ENCODE data around the gene PREB.
"Not testable (repeated sequence)": the region's sequence is repeated elsewhere in the genome, so short reads cannot be mapped to it uniquely, and the experiment has no call there.

DNA sequence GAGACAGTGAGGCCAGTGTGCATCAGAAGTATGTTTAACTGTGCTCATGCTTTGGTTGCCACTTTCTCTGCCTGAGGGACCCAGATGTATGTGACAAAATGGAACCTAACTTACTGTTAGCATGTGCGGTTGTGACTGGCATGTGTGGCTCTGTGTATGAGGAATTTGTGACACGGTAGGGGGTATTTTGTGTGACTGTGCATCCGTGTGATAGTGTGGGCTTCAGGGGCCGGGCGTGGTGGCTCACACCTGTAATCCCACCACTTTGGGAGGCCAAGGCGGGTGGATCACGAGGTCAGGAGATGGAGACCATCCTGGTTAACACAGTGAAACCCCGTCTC, 15.1 kb downstream of the PREB start:
- TF ChIP-seq, protein P1, sequence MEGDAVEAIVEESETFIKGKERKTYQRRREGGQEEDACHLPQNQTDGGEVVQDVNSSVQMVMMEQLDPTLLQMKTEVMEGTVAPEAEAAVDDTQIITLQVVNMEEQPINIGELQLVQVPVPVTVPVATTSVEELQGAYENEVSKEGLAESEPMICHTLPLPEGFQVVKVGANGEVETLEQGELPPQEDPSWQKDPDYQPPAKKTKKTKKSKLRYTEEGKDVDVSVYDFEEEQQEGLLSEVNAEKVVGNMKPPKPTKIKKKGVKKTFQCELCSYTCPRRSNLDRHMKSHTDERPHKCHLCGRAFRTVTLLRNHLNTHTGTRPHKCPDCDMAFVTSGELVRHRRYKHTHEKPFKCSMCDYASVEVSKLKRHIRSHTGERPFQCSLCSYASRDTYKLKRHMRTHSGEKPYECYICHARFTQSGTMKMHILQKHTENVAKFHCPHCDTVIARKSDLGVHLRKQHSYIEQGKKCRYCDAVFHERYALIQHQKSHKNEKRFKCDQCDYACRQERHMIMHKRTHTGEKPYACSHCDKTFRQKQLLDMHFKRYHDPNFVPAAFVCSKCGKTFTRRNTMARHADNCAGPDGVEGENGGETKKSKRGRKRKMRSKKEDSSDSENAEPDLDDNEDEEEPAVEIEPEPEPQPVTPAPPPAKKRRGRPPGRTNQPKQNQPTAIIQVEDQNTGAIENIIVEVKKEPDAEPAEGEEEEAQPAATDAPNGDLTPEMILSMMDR (IDR thresholded peaks at IDR 0.05) = not testable (repeated sequence)
- TF ChIP-seq POLR2AphosphoS5 (IDR thresholded peaks at IDR 0.05) = not testable (repeated sequence)
